HEK293 (cell line): ENCODE data around the gene ARF3.
A peak's percentile ranks its signal among the peaks of the same experiment; 100 is the strongest.

ENCODE experiments used
- CTCF ChIA-PET: fragments of 350-600 bp; formaldehyde crosslinking; extraction: SDS; loops from one replicate; lab custom pipeline; 2021; ENCODE audit warnings: antibody characterized with exemption; lab: Yijun Ruan, JAX
- POLR2A ChIA-PET: fragments of 300-600 bp; formaldehyde crosslinking; extraction: SDS; loops from one replicate; lab custom pipeline; 2020; ENCODE audit warnings: antibody characterized with exemption, inconsistent platforms; lab: Yijun Ruan, JAX
- H3K27ac ChIP-seq: fragments of 200-500 bp; sonication (Bioruptor generic); 2 replicates; pipeline ENCODE4 v1.5.1; 2014; ENCODE audit warnings: low read depth, low read length, control low read depth, inconsistent platforms; ENCODE audit errors: extremely low read depth
- H3K36me3 ChIP-seq, 2 experiments: fragments of 200-500 bp in 1 of 2; sonication (Bioruptor generic) in 1 of 2; 1 replicate in 1 of 2; 2 replicates in 1 of 2; pipeline ENCODE4 v1.5.1; 2014 to 2017; ENCODE audit warnings: inconsistent platforms in 2 of 2, low read length in 2 of 2; ENCODE audit not compliant: control insufficient read depth in 2 of 2, insufficient read depth in 1 of 2
- H3K4me1 ChIP-seq: fragments of 200-500 bp; sonication (Bioruptor generic); 2 replicates; pipeline ENCODE4 v1.5.1; 2014; ENCODE audit warnings: mild to moderate bottlenecking, low read length, inconsistent platforms; ENCODE audit not compliant: control insufficient read depth, insufficient read depth
- H3K4me3 ChIP-seq: 2 replicates; pipeline ENCODE4 v1.5.1; 2011; ENCODE audit warnings: low read depth, mild to moderate bottlenecking, control low read depth, low read length, moderate library complexity
- H3K9me3 ChIP-seq: fragments of 200-500 bp; sonication (Bioruptor generic); 2 replicates; pipeline ENCODE4 v1.5.1; 2014; ENCODE audit warnings: low read depth, low read length, inconsistent platforms; ENCODE audit not compliant: control insufficient read depth, insufficient read depth
- IKZF3 ChIP-seq: fragments of 450-650 bp; IDR thresholded peaks from 2 replicates; pipeline ENCODE4 v1.5.0; 2018; ENCODE audit warnings: missing biosample characterization, mild to moderate bottlenecking, missing genetic modification characterization, moderate library complexity
- PRDM1 ChIP-seq: fragments of 450-650 bp; formaldehyde crosslinking; IDR thresholded peaks from 2 replicates; pipeline ENCODE4; 2016; ENCODE audit warnings: missing biosample characterization, missing genetic modification characterization
- SCRT2 ChIP-seq: fragments of 450-650 bp; formaldehyde crosslinking; IDR thresholded peaks from 2 replicates; pipeline ENCODE4 v1.5.1; 2016; ENCODE audit warnings: missing biosample characterization, missing genetic modification characterization
- ZBTB48 ChIP-seq: fragments of 450-650 bp; formaldehyde crosslinking; IDR thresholded peaks from 2 replicates; pipeline ENCODE4 v1.5.1; 2016; ENCODE audit warnings: missing biosample characterization, missing genetic modification characterization
- ZBTB8A ChIP-seq: fragments of 450-650 bp; formaldehyde crosslinking; IDR thresholded peaks from 2 replicates; pipeline ENCODE4 v1.5.1; 2016; ENCODE audit warnings: missing biosample characterization, missing genetic modification characterization
- ZFP3 ChIP-seq: fragments of 450-650 bp; formaldehyde crosslinking; IDR thresholded peaks from 2 replicates; pipeline ENCODE4 v1.5.1; 2016; ENCODE audit warnings: low read depth, missing biosample characterization, missing genetic modification characterization
- ZNF223 ChIP-seq: fragments of 450-650 bp; formaldehyde crosslinking; IDR thresholded peaks from 2 replicates; pipeline ENCODE4 v1.5.1; 2016; ENCODE audit warnings: missing biosample characterization, missing genetic modification characterization
- ZNF404 ChIP-seq: fragments of 450-650 bp; formaldehyde crosslinking; IDR thresholded peaks from 2 replicates; pipeline ENCODE4 v1.5.1; 2017; ENCODE audit warnings: missing biosample characterization, missing genetic modification characterization
- ZNF530 ChIP-seq: fragments of 450-650 bp; formaldehyde crosslinking; IDR thresholded peaks from 2 replicates; pipeline ENCODE4 v1.5.1; 2016; ENCODE audit warnings: low read depth, missing biosample characterization, missing genetic modification characterization
- ZNF776 ChIP-seq: fragments of 450-650 bp; formaldehyde crosslinking; IDR thresholded peaks from 2 replicates; pipeline ENCODE4 v1.5.0; 2017; ENCODE audit warnings: missing biosample characterization, missing genetic modification characterization, borderline replicate concordance
- ZNF830 ChIP-seq: fragments of 450-650 bp; IDR thresholded peaks from 2 replicates; pipeline ENCODE4 v1.5.0; 2018; ENCODE audit warnings: missing biosample characterization, missing genetic modification characterization, low read depth, mild to moderate bottlenecking, moderate library complexity
- TF ChIP-seq, protein P1 (sequence below): fragments of 450-650 bp; formaldehyde crosslinking; IDR thresholded peaks from 2 replicates; pipeline ENCODE4 v1.5.1; 2017; ENCODE audit warnings: missing biosample characterization, missing genetic modification characterization
- TF ChIP-seq, protein P2 (sequence below): fragments of 450-650 bp; formaldehyde crosslinking; IDR thresholded peaks from 2 replicates; pipeline ENCODE4 v1.5.1; 2016; ENCODE audit warnings: missing biosample characterization, missing genetic modification characterization
- TF ChIP-seq, protein P3 (sequence below): fragments of 450-650 bp; formaldehyde crosslinking; IDR thresholded peaks from 2 replicates; pipeline ENCODE4 v1.5.1; 2017; ENCODE audit warnings: missing biosample characterization, missing genetic modification characterization
- TF ChIP-seq, protein P4 (sequence below): fragments of 450-650 bp; formaldehyde crosslinking; IDR thresholded peaks from 2 replicates; pipeline ENCODE4 v1.5.0; 2017; ENCODE audit warnings: missing biosample characterization, missing genetic modification characterization, borderline replicate concordance

ARF3 gene

GRCh38 chr12:48970702-48971334 lies 13.5 kb upstream of the ARF3 start:
- H3K9me3 ChIP-seq, result no peaks in the 10 kb centered on the region
- H3K4me3 ChIP-seq, result peak overlapping the region; percentile 46
- H3K4me1 ChIP-seq, result peaks cover 9% of the 10 kb centered on the region
- no peaks in the 10 kb centered on the region for H3K36me3 ChIP-seq
- ChIA-PET CTCF (interaction anchor here (0.9 to 10.8 kb wide), 7 partner anchors 10 to 118 kb away, joined by 3 to 79 read pairs (median 4); partner anchors contain the start of gene ARF3), POLR2A (interaction anchor here (0.6 to 1.5 kb wide), 5 partner anchors 12 to 160 kb away, joined by 3 to 11 read pairs (median 3); partner anchors contain the start of genes ARF3 and TUBA1B)
- H3K27ac ChIP-seq, result no peak overlapping the region; the same call in 1 of the 2 replicates
- no peak for TF ChIP-seq ZNF530
- peak; percentile 43; the same call in 1 of the 2 replicates for TF ChIP-seq PRDM1 (tag by site-specific recombination)
- TF ChIP-seq, protein P1, sequence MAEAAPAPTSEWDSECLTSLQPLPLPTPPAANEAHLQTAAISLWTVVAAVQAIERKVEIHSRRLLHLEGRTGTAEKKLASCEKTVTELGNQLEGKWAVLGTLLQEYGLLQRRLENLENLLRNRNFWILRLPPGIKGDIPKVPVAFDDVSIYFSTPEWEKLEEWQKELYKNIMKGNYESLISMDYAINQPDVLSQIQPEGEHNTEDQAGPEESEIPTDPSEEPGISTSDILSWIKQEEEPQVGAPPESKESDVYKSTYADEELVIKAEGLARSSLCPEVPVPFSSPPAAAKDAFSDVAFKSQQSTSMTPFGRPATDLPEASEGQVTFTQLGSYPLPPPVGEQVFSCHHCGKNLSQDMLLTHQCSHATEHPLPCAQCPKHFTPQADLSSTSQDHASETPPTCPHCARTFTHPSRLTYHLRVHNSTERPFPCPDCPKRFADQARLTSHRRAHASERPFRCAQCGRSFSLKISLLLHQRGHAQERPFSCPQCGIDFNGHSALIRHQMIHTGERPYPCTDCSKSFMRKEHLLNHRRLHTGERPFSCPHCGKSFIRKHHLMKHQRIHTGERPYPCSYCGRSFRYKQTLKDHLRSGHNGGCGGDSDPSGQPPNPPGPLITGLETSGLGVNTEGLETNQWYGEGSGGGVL (tag by site-specific recombination), result peak; percentile 61
- TF ChIP-seq ZNF830, result no peak
- TF ChIP-seq, protein P2, sequence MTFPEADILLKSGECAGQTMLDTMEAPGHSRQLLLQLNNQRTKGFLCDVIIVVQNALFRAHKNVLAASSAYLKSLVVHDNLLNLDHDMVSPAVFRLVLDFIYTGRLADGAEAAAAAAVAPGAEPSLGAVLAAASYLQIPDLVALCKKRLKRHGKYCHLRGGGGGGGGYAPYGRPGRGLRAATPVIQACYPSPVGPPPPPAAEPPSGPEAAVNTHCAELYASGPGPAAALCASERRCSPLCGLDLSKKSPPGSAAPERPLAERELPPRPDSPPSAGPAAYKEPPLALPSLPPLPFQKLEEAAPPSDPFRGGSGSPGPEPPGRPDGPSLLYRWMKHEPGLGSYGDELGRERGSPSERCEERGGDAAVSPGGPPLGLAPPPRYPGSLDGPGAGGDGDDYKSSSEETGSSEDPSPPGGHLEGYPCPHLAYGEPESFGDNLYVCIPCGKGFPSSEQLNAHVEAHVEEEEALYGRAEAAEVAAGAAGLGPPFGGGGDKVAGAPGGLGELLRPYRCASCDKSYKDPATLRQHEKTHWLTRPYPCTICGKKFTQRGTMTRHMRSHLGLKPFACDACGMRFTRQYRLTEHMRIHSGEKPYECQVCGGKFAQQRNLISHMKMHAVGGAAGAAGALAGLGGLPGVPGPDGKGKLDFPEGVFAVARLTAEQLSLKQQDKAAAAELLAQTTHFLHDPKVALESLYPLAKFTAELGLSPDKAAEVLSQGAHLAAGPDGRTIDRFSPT, result no peak
- no peak for TF ChIP-seq SCRT2 (tag by site-specific recombination)
- TF ChIP-seq ZBTB48 (tag by site-specific recombination), result peak; percentile 84

- no peak overlapping the region for H3K27ac ChIP-seq
- TF ChIP-seq ZNF404 (tag by site-specific recombination), result no peak
- TF ChIP-seq ZNF776, result no peak
- TF ChIP-seq ZFP3 (tag by site-specific recombination), result peak; percentile 69; the same call in 1 of the 2 replicates
- no peak for TF ChIP-seq IKZF3 (tag by site-specific recombination)
- TF ChIP-seq, protein P3, sequence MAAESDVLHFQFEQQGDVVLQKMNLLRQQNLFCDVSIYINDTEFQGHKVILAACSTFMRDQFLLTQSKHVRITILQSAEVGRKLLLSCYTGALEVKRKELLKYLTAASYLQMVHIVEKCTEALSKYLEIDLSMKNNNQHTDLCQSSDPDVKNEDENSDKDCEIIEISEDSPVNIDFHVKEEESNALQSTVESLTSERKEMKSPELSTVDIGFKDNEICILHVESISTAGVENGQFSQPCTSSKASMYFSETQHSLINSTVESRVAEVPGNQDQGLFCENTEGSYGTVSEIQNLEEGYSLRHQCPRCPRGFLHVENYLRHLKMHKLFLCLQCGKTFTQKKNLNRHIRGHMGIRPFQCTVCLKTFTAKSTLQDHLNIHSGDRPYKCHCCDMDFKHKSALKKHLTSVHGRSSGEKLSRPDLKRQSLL, result no peak
- no peak for TF ChIP-seq ZNF223 (tag by site-specific recombination)
- TF ChIP-seq, protein P4, sequence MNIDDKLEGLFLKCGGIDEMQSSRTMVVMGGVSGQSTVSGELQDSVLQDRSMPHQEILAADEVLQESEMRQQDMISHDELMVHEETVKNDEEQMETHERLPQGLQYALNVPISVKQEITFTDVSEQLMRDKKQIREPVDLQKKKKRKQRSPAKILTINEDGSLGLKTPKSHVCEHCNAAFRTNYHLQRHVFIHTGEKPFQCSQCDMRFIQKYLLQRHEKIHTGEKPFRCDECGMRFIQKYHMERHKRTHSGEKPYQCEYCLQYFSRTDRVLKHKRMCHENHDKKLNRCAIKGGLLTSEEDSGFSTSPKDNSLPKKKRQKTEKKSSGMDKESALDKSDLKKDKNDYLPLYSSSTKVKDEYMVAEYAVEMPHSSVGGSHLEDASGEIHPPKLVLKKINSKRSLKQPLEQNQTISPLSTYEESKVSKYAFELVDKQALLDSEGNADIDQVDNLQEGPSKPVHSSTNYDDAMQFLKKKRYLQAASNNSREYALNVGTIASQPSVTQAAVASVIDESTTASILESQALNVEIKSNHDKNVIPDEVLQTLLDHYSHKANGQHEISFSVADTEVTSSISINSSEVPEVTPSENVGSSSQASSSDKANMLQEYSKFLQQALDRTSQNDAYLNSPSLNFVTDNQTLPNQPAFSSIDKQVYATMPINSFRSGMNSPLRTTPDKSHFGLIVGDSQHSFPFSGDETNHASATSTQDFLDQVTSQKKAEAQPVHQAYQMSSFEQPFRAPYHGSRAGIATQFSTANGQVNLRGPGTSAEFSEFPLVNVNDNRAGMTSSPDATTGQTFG, result no peak
- peak; percentile 60; the same call in 1 of the 2 replicates for TF ChIP-seq ZBTB8A (tag by site-specific recombination)
- H3K4me3 ChIP-seq, result no peak overlapping the region
- POLR2A ChIA-PET, result interaction anchor here (0.6 to 3.7 kb wide), 2 partner anchors 12 to 60 kb away, joined by 7 to 21 read pairs; partner anchors contain the start of gene ARF3
- H3K9me3 ChIP-seq, result no peaks in the 10 kb centered on the region
- peaks cover 9% of the 10 kb centered on the region for H3K4me1 ChIP-seq
- H3K36me3 ChIP-seq, result no peaks in the 10 kb centered on the region
- CTCF ChIA-PET, result interaction anchor here (1.5 to 10.8 kb wide), 2 partner anchors 9 to 19 kb away, joined by 4 to 79 read pairs; no protein-coding TSS in a partner anchor
These were observed 12.8 kb upstream of the ARF3 start for GRCh38 chr12:48969833-48970701.
